ENCODE measurements around the gene HOOK1. TPM values are rescaled to one million over a fixed set of nuclear protein-coding genes. Genes with fewer than 3 reads are reported as not detected.

Gene HOOK1
- total RNA-seq, 1 experiment from 2014 or later = 42.0 TPM

DNA sequence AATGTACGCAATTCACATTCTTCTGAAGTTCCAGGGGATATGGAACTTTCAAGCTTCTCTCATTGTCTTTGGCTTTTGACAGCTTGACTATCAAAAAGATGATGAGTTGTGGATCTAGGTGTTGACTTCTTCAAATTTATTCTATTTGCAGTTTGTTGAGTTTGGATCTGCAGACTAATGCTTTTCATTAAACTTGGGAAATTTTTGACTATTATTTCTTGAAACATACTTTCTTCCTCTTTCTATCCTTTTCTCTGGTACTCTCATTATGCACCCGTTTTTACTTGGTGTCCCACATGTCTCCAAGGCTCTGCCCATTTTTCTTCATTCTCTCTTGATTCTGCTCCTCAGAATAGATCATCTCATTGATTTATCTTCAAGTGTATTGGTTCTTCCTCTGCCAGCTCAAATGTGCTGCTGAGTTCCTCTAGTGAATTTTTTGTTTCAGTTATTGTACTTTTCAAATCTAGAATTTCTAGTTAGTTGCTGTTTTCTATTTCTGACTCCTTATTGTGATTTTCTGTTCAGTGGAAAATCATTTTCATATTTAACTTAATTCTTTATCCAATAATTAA lies 62.4 kb downstream of the HOOK1 start:
- Histone ChIP-seq H3K4ac (ENCODE audit: low read depth, low read length) (no peak overlapping the region), H3K18ac (ENCODE audit: insufficient read length, low read depth, low read length) (no peak overlapping the region), H3K4me1 (ENCODE audit: insufficient read depth, low read length) (no peaks in the 10 kb centered on the region), H2AK5ac (ENCODE audit: insufficient read length, low read length) (no peak overlapping the region), H4K8ac (replicated peaks; ENCODE audit: insufficient read length, low read depth, low read length) (no peak overlapping the region), H3K27ac (ENCODE audit: insufficient read length, low read depth, low read length) (no peak overlapping the region), H3K56ac (ENCODE audit: insufficient read length, low read depth, low read length) (no peak overlapping the region), H4K91ac (ENCODE audit: insufficient read length, low read depth, low read length) (no peak overlapping the region), H3K9me3 (ENCODE audit: control insufficient read depth, low read depth, low read length) (no peaks in the 10 kb centered on the region), H3K14ac (ENCODE audit: insufficient read depth, low read length) (no peak overlapping the region), H3K79me1 (ENCODE audit: insufficient read depth, low read depth, low read length, poor library complexity, severe bottlenecking) (no peaks in the 10 kb centered on the region), H3K23me2 (ENCODE audit: insufficient read length, low read depth, low read length, poor library complexity, severe bottlenecking) (no peaks in the 10 kb centered on the region), H4K5ac (ENCODE audit: insufficient read length, low read depth, low read length) (no peak overlapping the region), H4K20me1 (ENCODE audit: control insufficient read depth, insufficient read depth, insufficient read length) (no peaks in the 10 kb centered on the region), H2BK20ac (ENCODE audit: low read depth, low read length, poor library complexity, severe bottlenecking) (no peak overlapping the region), H3K79me2 (ENCODE audit: insufficient read depth, low read length) (no peaks in the 10 kb centered on the region), H3T11ph (ENCODE audit: low read length) (no peak overlapping the region), H2BK5ac (ENCODE audit: insufficient read length, low read length) (no peak overlapping the region), H2AFZ (ENCODE audit: low read length) (no peak overlapping the region), H2BK120ac (ENCODE audit: low read depth, low read length, poor library complexity, severe bottlenecking) (no peak overlapping the region), H3K4me2 (ENCODE audit: insufficient read depth, insufficient read length, low read length) (no peak overlapping the region), H2BK15ac (ENCODE audit: low read depth, low read length) (no peak overlapping the region), H3K23ac (ENCODE audit: insufficient read length, low read depth, low read length) (no peak overlapping the region), H3K27me3 (ENCODE audit: insufficient read depth, low read length) (no peaks in the 10 kb centered on the region), H3K9ac (ENCODE audit: extremely low read depth, insufficient read length, low read length) (no peak overlapping the region), H2BK12ac (ENCODE audit: insufficient read length, low read depth, low read length) (no peak overlapping the region)
- no peak for DNase-seq
- no CpG with 5 or more reads among the region's 2 CpGs for WGBS (ENCODE audit: extremely low coverage, insufficient read length, low lambda C conversion rate)
- TF ChIP-seq, protein P1, sequence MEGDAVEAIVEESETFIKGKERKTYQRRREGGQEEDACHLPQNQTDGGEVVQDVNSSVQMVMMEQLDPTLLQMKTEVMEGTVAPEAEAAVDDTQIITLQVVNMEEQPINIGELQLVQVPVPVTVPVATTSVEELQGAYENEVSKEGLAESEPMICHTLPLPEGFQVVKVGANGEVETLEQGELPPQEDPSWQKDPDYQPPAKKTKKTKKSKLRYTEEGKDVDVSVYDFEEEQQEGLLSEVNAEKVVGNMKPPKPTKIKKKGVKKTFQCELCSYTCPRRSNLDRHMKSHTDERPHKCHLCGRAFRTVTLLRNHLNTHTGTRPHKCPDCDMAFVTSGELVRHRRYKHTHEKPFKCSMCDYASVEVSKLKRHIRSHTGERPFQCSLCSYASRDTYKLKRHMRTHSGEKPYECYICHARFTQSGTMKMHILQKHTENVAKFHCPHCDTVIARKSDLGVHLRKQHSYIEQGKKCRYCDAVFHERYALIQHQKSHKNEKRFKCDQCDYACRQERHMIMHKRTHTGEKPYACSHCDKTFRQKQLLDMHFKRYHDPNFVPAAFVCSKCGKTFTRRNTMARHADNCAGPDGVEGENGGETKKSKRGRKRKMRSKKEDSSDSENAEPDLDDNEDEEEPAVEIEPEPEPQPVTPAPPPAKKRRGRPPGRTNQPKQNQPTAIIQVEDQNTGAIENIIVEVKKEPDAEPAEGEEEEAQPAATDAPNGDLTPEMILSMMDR (conservative IDR thresholded peaks at IDR 0.05) = no peak
- Mint-ChIP-seq H3K4me1 (no peaks in the 10 kb centered on the region), H3K36me3 (ENCODE audit: insufficient read depth in 1 of 3, low read depth in 3 of 3) (peaks cover 0 to 8% (median 6%) of the 10 kb centered on the region in 3 experiments; a peak in 3 of 7 replicates), H3K9me3 (no peaks in the 10 kb centered on the region; a peak in 1 of 5 replicates), H3K27me3 (ENCODE audit: low read depth) (no peaks in the 10 kb centered on the region), H3K27ac (no peak overlapping the region), H3K4me3 (no peak overlapping the region)

Data from H9 (cell line).